GM19351 (cell line): ENCODE measurements around the gene MPPED1.

Experiments used
- ATAC-seq: cut with Tn5 transposase; IDR thresholded peaks from one replicate; pipeline ENCODE4 v1.9.1; 2021; ENCODE audit warnings: mild to moderate bottlenecking, moderate library complexity; ENCODE audit not compliant: unreplicated experiment

The MPPED1 gene

DNA sequence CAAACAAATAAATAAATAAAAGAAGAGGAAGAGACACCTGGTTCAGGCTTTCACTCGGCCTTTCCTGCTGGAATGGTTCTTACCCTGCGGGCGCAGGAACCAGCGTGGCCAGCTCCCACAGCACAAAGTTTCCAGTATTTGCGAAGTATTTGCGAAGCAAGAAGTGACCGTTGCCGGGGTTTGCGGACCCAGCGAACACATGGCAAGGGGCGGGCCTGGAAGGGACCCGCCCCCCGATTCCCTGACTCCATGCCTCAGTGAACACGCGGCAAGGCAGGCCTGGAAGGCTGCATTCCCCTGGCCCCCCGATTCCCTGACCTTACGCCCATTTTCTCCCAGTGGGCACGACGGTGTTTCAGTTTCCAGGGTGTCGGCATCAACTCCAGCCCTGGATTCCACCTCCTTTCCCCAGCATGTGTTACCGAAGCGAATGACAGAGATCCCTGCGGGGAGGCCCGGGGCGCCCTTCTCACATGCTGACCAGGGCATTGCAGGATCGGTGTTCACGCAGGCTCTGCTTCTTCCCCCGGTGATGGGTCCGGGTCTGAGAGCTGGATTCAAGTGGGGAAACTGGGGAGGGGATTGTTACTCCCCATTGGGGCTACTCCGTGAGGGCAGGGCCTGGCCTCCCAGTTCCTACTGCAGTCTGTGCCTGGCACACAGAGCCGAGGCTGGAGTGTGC lies 102.8 kb downstream of the MPPED1 start:
- no peak for ATAC-seq

- ATAC-seq: no peak
Measured at GRCh38 chr22:43515411-43515810, 103.6 kb downstream of the MPPED1 start.

- ATAC-seq: no peak
Measured at GRCh38 chr22:43515902-43516301, 104.1 kb downstream of the MPPED1 start.

GRCh38 chr22:43516386-43516785 lies 104.6 kb downstream of the MPPED1 start:
- ATAC-seq: no peak

DNA sequence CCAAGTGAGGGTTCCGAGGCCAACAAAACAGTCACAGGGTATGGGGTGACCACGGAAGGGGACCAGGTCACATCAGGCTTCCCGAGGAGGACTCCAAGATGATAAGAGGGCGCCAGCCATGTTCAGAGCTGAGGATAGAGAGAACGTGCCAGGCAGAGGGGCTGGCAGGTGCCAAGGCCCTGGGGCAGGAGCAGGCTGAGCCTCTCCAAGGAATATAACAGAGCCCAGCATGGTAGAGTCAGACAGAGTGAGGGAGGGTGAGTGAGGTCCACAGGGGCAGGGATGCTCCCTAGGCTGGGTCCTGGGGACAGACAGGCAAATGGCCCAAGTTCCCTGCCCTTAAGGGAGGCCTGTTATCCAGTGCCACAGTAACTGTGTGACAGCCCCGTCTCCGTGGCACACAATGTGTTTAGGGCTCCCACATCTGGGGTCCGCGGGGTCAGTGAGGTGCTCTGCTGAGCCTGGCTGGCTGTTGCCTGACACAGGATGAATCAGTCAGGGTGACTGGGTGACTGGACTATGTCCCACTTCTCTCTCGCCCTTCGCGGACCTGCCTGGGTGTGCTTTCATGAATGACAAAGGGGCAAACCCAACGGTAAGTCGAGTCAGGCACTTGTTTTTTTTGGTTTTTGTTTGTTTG lies 105.3 kb downstream of the MPPED1 start:
- no peak for ATAC-seq

DNA sequence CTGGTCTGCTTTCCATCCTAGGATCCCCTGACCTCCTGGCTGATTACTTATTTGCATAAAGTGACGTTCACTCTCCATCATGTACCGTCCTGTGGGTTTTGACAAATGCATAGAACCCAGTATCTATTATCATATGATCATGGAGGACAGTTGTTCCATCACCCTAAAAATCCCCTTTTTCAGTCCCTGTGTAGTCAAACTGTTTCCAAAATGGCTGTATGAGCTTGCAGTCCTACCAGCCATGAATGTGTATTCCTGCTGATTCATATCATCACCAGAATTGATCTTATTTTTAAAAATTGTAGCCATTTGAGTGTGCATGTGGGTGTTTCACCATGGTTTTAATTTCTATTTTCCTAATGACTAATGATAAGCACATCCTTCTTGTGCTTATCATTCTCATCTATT lies 108.8 kb downstream of the MPPED1 start:
- ATAC-seq: no peak

DNA sequence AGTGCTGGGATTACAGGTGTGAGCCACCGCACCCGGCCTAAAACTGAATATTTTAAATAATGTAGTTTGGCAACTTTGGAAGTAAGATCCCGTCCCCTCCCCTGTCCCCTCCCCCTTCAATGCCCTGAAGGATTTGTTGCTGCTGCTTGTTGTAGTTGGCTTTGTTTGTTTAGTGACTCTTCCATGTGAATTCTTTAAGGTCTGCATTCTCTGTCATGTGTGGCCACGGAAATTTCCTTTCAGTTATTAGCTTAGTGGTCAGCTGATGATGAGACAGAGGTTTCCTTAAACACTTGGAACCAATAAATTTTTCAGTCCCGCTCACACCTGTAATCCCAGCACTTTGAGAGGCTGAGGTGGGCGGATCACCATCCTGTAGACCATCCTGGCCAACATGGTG lies 109.9 kb downstream of the MPPED1 start:
- ATAC-seq: no peak

DNA sequence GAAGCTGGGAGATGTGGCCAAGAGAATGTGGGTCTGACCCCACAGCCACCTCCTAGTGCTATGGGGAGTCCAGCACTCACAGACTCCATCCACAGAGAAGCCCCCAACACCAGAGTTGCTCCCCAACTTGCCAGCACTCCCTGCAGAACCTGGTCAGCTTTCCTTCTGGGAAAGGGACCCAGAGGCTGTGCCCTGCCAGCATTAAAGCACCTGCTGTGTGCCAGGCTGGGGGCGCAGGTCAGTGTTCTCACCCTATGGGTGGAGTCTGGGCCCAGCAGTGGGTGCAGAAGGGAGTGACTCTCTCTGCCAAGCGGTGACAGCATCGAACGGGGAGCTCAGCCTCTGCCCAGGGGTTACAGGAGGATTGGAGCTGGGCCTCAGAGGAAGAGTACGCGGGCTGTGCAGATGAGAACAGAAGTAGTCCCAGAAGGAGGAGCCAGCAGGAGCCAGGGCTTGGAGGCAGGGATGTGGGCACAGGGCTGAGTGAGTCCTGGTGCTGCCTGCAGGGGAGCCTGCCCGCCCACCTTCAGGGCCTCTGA lies 114.4 kb downstream of the MPPED1 start:
- ATAC-seq: no peak

GRCh38 chr22:43526946-43527345 lies 115.1 kb downstream of the MPPED1 start:
- ATAC-seq: no peak

DNA sequence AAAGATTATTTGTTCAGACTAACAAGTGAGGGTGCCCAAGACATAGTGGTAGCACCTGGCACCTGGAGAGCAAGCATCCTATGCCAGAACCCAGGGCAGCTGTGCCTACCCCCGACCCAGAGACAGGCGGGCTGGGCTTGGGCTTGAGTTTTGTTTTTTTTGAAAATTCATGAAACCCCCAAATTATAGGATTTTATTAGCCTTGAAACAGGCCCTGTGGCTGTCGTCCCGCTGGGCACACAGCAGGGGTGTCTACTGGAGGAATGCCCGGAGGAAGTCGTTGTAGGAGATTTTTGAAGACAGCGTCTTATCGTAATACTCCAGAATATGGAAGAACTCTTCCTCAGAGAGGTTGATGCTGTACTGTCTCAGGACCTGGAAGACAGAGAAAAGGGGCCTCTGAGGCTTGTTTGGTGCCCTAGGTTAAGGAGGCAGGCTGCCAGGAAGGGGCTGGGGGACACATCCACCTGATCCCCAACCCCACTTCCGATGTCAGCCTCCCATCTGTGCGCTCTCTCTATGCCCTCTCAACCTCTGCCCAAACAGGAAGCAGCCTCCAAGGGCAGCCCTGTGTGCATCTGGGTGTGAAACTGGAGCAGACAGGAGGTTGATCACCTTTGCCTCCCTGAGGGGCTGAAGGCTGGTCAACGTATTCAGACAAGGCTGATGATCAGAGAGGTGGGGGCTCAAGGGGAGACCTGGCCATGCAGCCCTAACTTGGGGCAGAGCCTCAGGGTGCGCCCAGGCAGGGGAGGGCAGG lies 117.0 kb downstream of the MPPED1 start:
- no peak for ATAC-seq

- ATAC-seq: no peak
Measured at GRCh38 chr22:43529461-43529860, 117.6 kb downstream of the MPPED1 start.

- ATAC-seq: no peak
Measured at GRCh38 chr22:43529934-43530333, 118.1 kb downstream of the MPPED1 start.

GRCh38 chr22:43530349-43531201 lies 118.8 kb downstream of the MPPED1 start:
- ATAC-seq: no peak

DNA sequence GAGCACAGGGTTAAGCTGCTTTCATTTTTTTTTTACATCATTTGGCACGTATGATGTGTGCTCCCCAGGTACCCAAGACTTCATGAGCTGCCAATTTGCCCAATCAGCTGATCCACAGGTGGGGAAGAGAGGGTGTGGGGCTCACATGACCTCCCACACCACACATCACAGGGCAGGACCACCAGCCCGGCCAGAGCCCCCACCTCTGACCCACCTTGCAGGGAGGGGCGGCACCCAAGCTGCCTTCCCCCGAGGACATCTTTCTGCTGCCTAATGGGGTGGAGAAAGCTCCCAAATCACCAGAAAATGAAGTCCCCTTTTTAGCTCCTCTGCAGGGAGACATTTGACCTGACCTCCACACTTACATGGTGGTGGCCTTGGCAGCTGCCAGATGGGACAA lies 119.8 kb downstream of the MPPED1 start:
- no peak for ATAC-seq

DNA sequence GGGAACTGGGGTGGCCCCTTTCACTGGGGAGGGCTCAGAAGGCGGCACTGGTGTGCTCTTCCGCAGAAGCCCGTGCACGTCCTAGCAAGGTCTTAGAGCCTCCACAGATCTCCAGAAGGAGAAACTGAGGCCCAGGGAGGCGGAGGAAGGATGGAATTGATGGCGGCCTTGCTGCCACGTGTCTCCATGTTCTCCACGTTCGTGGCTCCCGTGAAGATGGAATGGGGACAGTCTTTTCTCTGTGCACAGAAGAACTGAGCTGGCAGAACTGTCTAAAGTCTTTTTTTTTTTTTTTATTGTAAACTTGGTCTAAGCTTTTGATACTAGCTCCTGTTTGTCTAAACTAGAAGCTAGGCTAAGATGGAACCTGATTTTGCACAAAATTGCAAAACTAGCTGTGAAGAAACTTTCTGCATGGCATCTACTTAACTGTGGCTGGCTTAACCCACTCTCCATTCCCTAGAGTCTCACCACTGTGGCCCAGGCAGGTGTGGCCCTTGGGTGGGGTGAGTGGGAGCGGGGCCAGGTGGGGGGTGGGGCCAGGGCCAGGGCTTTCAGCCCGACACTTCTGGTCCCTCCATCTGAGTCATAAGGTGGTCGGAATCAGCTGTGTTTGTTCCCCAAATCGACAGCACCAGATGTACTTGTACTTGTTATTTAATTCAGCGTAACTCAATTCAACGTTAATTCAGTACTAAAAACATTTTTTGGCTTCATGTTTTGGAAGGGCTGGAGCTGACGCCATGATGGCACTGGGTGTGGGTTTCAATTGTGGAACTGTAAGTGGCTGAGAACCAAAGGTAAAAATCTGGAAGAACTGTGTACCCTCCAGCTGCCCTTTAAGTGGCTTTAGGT lies 120.7 kb downstream of the MPPED1 start:
- no peak for ATAC-seq

DNA sequence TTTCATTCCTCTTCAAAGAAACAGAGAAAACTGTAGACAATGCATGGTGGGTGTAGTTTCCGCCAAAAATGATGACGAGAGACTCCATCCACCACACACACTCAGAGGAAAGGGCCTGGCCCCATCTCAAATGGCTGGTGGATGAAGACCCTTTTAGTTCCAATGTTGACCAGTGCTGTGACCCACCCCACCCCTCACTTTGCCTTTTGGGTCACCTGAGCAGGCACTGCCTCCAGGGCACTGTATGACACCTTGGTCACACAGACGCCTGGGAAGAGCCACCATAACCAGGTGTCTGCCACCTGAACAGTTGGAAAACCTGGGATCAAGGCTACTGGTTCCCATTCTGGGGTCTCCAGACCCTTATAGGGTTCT lies 121.3 kb downstream of the MPPED1 start:
- ATAC-seq: no peak

DNA sequence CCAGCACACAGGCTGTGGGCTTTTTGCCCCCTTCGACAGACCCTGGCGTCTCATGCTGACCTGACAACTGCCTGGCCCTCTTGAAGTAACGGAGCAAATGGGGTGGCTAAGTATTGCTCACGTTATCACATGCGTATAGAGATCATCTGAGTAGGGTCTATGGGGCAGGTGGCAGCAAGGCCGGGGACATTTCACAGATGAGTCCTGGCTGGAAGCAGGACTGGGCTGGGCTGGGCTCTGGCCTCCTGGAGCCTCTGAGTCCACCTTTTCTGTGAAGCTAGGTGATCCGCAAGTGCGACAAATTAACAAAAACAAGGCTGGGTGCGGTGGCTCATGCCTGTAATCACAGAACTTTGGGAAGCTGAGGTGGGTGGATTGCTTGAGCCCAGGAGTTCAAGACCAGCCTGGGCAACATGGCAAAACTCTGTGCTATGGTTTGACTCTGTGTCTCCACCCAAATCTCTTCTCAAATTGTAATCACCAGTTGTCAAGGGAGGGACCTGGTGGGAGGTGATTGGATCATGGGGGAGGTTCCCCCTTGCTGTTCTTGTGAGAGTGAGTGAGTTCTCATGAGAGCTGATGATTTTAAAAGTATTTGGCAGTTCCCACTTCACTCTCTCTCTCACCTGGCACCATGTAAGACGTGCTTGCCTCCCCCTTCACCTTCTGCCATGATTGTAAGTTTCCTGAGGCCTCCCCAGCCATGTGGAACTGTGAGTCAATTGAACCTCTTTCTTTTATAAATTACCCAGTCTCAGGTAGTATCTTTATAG lies 122.0 kb downstream of the MPPED1 start:
- no peak for ATAC-seq

GRCh38 chr22:43534916-43535315 lies 123.1 kb downstream of the MPPED1 start:
- no peak for ATAC-seq

DNA sequence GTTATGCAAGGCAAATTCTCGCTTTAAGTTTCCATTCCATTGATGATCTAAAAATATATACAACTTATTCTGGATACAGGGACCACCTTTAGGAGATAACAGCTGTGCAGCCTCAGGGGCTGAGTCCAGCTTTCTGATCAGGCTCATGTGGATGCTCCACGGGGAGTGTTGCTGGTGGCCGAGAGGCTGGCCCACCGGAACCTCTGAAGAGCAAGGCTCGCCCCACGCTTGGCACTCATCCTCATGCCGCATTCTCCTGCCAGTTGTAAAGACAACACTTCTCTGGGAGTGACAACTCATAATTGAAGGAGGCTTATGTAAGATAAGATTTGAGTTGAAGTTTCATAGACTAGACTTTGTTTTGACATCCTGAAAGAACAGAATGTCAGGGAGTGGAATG lies 123.5 kb downstream of the MPPED1 start:
- ATAC-seq: no peak
